Measurements from ENCODE around the gene TMEM207. TPM values are rescaled to one million over a fixed set of nuclear protein-coding genes. Genes with fewer than 3 reads are reported as not detected.

TMEM207 gene
- total RNA-seq, 4 donors from 2014 or later, result not detected

DNA sequence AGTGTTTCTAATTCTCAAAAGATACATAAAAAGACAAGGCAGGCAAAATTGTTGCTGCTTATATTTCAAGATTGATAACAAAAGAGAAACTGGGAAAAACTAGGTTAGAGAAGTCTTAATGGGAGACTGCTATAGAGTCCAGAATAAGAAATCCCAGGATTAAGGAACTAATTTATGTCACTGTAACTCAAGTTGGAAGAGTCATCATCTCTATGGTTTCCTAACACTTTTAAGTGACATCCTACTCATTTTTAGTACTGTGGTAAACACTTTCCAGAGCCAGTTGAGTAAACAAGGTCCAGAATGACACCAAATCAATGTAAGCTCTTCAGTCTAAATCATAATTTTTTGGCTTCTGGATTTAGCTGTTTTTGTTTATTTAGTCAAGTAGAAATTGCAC lies 53.7 kb downstream of the TMEM207 start:
- in situ Hi-C loops (cut with MboI; ENCODE audit: low pct_ligation_motif_present in 1 of 4, low pct_unique_long_range_greater_than_20kb in 1 of 4, low sequenced_read_pairs in 3 of 4), result no loop called here
- no peaks in the 10 kb centered on the region for H3K9me3 ChIP-seq

DNA sequence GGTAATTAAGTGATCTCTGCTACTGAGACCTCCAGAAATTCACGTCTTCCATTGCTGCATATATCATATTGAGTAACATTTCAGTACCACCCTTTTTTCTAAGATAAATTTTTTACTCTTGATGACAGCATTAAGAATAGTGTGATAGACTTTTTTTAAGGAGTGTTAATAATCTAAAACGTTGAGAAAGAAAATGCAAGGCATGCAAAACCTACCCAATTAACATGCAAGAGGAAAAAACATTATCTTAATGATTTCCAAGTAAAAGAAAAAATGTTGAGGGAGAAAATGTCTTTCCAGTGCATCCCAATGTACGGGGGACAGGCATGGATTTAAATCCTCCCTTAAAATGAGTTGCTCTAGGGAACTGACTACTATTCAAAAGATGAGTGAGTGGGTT lies 61.0 kb downstream of the TMEM207 start:
- in situ Hi-C loops (cut with MboI; ENCODE audit: low pct_ligation_motif_present in 1 of 4, low pct_unique_long_range_greater_than_20kb in 1 of 4, low sequenced_read_pairs in 3 of 4), result no loop called here
- WGBS, 2 donors (ENCODE audit: low coverage in 1 of 2), result 60 to 65% methylated on average over 3 of the region's 3 CpGs
- intact Hi-C loops (cut with DNase I; ENCODE audit: low total_unique reads), result no loop called here
- Histone ChIP-seq H3K9me3 (no peaks in the 10 kb centered on the region), H3K4me3 (no peak overlapping the region), H3K36me3 (no peaks in the 10 kb centered on the region), H3K27me3 (no peaks in the 10 kb centered on the region), H3K4me1 (no peaks in the 10 kb centered on the region), H3K27ac (no peak overlapping the region)
- no peak for DNase-seq
- TF ChIP-seq, protein P1, sequence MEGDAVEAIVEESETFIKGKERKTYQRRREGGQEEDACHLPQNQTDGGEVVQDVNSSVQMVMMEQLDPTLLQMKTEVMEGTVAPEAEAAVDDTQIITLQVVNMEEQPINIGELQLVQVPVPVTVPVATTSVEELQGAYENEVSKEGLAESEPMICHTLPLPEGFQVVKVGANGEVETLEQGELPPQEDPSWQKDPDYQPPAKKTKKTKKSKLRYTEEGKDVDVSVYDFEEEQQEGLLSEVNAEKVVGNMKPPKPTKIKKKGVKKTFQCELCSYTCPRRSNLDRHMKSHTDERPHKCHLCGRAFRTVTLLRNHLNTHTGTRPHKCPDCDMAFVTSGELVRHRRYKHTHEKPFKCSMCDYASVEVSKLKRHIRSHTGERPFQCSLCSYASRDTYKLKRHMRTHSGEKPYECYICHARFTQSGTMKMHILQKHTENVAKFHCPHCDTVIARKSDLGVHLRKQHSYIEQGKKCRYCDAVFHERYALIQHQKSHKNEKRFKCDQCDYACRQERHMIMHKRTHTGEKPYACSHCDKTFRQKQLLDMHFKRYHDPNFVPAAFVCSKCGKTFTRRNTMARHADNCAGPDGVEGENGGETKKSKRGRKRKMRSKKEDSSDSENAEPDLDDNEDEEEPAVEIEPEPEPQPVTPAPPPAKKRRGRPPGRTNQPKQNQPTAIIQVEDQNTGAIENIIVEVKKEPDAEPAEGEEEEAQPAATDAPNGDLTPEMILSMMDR (IDR thresholded peaks at IDR 0.05), result no peak
- no peak for TF ChIP-seq POLR2AphosphoS5 (IDR thresholded peaks at IDR 0.05)
- no peak for TF ChIP-seq EP300 (IDR thresholded peaks at IDR 0.05; ENCODE audit: low read depth)
- TF ChIP-seq POLR2A (IDR thresholded peaks at IDR 0.05), result no peak

More for the DNA sequence above, 53.7 kb downstream of the TMEM207 start:
- Histone ChIP-seq H3K27me3 (no peaks in the 10 kb centered on the region), H3K4me3 (no peak overlapping the region), H3K4me1 (no peaks in the 10 kb centered on the region), H3K36me3 (no peaks in the 10 kb centered on the region), H3K27ac (no peak overlapping the region)
- TF ChIP-seq, protein P1 (IDR thresholded peaks at IDR 0.05), result no peak
- intact Hi-C loops (cut with DNase I; ENCODE audit: low total_unique reads), result no loop called here
- no peak for DNase-seq

DNA sequence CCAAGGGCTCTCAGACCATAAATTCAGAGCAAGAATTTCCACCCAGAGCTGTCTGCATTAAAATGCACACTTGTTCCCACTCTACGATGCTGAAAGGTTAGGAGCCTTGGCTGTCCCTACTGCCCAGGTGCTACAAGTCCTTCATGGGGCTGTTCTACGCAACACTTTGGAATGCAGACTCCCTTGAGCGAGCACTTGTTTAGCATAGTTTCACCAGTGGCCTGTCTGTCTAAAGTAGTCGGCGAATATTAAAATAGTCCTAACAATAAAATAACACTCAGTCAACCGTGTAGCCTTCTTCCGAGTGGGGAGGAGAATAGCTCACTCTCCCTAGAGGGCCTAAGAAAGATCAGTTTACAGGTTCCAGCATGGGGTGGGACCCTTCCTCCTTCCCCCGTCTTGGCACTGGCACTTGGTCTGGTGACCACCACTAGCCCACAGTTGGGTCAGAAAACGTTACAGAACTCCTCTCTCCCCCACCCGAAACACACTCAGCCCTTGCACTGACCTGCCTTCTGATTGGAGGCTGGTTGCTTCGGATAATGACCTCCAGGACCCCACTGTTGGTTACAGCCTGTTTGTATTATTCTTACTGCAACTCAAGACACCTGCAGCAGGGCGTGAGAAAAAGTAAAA lies 62.0 kb downstream of the TMEM207 start, which contains the start of gene CLDN16:
Gene CLDN16 (plus strand): TSS at position 586 of the 636 bp plus-strand sequence. CDS start 167 bp downstream, outside the sequence.
- no peak within 1 kb of the TSS for H3K27ac ChIP-seq
- DNase-seq, result no peak
- H3K9me3 ChIP-seq, result no peaks in the 10 kb centered on the region
- H3K4me1 ChIP-seq, result no peaks in the 10 kb centered on the region
- H3K36me3 ChIP-seq, result no peaks in the 10 kb centered on the region
- no peaks in the 10 kb centered on the region for H3K27me3 ChIP-seq
- intact Hi-C loops (cut with DNase I; ENCODE audit: low total_unique reads) (no loop called here), in situ Hi-C loops (cut with MboI; ENCODE audit: low pct_ligation_motif_present in 1 of 4, low pct_unique_long_range_greater_than_20kb in 1 of 4, low sequenced_read_pairs in 3 of 4) (no loop called here)
- TF ChIP-seq, protein P1 (IDR thresholded peaks at IDR 0.05), result no peak
- TF ChIP-seq EP300 (IDR thresholded peaks at IDR 0.05; ENCODE audit: low read depth) (no peak), POLR2AphosphoS5 (IDR thresholded peaks at IDR 0.05) (no peak), POLR2A (IDR thresholded peaks at IDR 0.05) (no peak)
- WGBS, 2 donors (ENCODE audit: low coverage in 1 of 2), result 77 to 80% methylated on average over 2 to 12 of the region's 12 CpGs
- no peak within 1 kb of the TSS for H3K4me3 ChIP-seq

DNA sequence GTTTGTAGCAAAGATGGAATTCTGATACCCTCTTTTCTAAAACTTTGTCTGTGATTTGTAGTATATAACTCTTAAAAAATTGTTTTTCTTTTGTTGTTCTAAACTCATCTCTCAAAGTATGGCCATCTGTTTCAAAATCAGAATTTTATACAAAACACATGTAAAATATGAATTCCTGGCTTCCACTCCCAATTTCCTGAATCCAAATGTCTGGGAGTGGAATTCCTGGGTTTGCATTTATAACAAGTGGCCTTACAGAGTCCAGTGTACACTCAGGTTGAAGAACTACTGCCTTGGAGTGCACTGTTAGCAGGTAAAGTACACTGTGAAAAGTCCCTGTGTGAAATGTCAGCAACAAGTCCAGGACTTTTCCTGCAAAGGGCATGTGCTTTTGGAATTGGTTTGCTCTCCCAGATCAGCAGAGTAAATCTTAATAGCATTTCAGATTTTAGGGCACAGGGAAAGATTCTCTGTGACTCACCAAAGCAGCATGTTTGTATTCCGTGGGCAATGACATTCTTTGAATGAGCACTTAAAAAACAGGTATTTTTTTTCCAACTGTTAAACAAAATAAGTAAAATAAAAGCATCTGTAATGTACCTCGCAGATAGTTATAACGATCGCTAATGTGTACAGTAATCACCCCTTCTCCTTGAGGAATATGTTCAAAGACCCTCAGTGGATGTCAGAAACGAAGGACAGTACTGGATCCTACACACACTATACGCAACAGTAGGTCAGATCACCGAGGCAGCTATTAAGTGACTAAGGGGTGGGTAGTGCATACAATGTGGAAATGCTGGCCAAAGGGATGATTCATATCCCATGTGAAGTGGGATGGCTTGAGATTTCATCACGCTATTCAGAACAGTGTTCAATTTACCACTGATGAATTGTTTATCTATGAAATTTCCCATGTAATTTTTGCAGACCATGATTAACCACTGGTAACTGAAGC lies 63.7 kb downstream of the TMEM207 start:
- Histone ChIP-seq H3K9me3 (no peaks in the 10 kb centered on the region), H3K4me3 (no peak overlapping the region), H3K36me3 (no peaks in the 10 kb centered on the region), H3K27me3 (no peaks in the 10 kb centered on the region), H3K4me1 (no peaks in the 10 kb centered on the region), H3K27ac (no peak overlapping the region)
- WGBS, 2 donors (ENCODE audit: low coverage in 1 of 2), result 72 to 76% methylated on average over 8 of the region's 8 CpGs
- no peak for TF ChIP-seq POLR2AphosphoS5 (IDR thresholded peaks at IDR 0.05)
- no peak for TF ChIP-seq POLR2A (IDR thresholded peaks at IDR 0.05)
- no peak for TF ChIP-seq EP300 (IDR thresholded peaks at IDR 0.05; ENCODE audit: low read depth)
- TF ChIP-seq, protein P1 (IDR thresholded peaks at IDR 0.05), result no peak
- in situ Hi-C loops (cut with MboI; ENCODE audit: low pct_ligation_motif_present in 1 of 4, low pct_unique_long_range_greater_than_20kb in 1 of 4, low sequenced_read_pairs in 3 of 4) (no loop called here), intact Hi-C loops (cut with DNase I; ENCODE audit: low total_unique reads) (no loop called here)
- DNase-seq, result no peak
